HG03103 (cell line): ENCODE measurements around the gene RUNX1.

Experiments
- ATAC-seq: cut with Tn5 transposase; IDR thresholded peaks from one replicate; pipeline ENCODE4 v1.9.1; 2021; ENCODE audit warnings: low read depth; ENCODE audit not compliant: unreplicated experiment

RUNX1 gene

GRCh38 chr21:35037384-35037765 is 11.7 kb downstream of the RUNX1 start:
- ATAC-seq: no peak

DNA sequence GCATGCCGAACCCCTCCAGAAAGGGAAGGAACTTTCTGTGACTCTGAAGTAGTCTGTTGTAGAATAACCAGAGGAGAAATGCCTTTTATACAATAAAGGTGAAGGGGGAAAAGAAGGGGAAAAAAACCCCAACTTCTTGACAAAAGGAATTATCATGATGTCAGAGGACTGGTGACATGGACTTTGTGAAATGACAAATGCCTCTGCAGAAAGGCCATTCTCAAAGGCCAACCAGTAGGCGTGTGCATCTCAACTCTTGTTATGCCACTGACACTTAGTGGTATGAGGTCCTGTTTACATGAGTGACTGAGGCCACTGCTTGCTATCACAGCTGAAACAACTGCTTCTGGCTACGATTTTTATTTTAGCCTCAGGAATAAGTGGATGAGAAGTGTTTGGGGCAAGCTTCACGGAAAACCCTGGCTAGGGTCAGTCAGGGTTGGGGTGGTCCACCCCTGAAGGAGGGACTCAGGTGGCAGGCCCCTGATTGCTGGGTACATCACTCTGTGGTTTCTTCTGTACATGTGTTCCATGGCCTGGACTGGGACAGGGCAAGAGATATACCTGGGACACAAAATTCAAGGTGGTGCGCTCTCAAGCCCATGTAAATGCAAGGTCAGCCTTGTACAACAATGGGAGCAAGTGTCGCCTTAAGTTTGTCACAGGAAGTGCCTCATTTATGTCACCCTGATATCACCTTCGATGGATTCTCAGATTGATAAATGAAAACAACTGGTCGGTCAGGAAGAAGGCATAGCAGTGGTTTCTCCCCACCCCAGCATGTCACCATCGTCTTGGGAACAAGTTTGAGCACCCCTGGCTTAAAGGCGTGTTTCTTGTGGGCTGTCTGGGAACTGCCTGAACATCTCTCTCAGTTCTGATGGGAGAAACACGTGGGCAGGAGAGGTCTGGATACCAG is 12.4 kb downstream of the RUNX1 start:
- no peak for ATAC-seq

GRCh38 chr21:35035581-35035980 is 13.5 kb downstream of the RUNX1 start:
- no peak for ATAC-seq

GRCh38 chr21:35035116-35035515 is 14.0 kb downstream of the RUNX1 start:
- no peak for ATAC-seq

DNA sequence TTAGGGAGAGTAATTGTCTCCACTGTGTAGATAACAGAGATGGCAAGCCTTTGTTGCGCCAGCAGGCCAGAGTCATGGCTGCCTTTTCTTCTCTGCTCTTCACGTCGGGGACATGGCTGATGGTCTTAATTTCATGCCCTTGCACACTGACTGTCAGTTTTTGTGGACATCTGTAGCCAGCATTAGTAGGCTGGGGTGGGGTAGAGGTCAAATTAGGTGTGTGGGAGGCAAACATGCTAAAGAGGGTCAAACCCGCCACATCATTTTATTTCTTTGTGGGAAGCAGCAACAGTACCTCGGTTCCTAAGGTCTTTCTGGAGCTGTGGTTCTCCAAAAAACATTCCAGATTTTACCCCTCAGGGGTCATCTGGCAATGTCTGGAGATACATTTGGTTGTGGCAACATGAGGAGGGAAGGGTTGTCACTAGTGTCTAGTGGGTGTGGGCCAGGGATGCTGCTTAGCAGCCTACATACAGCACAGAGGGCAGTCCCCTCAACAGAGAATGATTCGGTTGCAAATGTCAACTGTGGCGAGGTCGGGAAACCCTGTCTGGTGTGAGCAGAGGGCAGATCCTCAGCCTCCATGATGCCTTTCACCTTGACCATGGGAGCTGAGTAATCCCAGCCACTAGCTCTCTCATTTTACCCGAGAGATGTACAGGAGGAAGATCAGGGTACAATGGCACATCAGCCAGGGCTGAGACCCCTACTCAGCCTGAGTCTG is 14.7 kb downstream of the RUNX1 start:
- no peak for ATAC-seq

DNA sequence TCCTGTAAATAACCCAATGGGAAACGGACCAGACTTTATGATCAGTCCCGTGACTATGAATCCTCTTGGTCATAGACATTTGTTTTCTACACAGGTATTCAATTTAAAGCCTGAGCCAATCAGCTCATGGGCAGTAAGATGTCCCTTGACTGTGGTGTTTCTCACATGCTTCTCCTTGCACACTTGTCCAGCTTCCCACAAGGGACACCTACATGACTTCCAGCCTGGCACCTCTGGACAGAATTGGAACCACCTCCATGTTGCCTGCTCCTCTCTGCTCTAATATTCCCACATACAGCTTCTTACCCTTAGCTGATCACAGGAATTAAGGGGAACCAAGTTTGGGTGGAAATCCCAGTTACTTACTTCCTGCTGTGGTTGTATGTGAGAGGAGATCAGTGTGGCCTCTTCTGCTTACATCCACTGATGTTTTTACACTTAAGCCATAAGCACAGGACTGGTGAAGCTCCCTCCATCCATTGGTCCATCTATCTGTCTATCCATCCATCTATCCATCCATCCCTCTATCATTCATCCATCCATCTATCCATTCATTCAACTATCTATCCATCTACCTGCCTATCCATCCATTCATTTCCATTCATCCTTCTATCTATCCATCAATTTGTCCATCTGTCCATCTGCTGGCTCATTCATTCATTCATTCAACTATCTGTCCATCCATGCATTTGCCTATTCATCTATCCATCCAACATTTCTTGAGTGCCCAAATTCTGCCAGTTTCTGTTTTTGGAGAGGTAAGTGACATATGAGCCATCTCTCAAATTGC is 16.4 kb downstream of the RUNX1 start:
- no peak for ATAC-seq

- ATAC-seq: no peak
Measured at GRCh38 chr21:35028451-35028978, 20.6 kb downstream of the RUNX1 start.

- no peak for ATAC-seq
Measured at GRCh38 chr21:35027563-35028450, 21.3 kb downstream of the RUNX1 start.

DNA sequence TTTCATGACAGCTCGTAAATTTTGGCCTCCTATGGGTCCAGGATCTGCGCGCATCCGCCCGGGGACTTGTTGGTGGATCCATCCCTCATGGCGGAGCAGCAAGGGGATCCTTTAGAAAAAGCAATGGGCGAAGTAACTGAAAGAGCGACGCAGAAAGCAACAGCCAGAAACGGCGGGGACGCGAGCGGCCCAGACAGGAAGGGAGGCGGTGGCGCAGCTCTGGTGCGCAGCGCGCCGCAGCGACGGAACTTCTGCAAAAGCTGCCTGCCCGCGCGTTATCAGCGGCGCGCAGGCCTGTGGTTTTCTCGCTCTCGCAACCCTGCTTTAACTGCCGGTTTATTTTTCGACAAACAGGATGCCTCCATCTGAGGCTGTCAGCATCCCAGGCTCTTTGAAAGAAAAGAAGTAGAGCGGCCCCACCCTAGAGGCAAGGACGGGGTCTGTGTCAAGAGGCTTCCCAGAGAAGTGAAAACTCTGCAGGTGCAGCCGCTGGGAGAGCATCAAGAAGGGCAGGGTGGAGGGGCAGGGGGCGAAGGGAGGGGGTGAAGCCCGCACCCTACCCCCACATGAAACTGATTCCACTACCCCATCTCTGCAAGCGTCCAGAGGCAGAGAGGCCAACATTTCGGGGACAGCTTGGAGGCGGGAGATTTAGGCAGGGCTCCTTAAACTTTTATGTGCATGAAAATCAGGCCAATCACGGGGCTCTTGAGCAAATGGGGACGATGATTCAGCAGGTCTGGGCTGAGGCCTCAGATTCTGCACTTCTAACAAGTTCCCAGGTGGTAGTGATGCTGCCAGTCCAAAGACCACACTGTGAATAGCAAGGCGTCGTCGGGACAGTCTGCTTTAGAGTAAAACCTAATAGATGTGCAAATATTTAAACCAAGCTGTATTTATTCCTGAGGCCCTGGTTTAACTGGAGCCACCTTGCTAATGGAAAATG is 22.2 kb downstream of the RUNX1 start:
- peak; percentile 88 for ATAC-seq

DNA sequence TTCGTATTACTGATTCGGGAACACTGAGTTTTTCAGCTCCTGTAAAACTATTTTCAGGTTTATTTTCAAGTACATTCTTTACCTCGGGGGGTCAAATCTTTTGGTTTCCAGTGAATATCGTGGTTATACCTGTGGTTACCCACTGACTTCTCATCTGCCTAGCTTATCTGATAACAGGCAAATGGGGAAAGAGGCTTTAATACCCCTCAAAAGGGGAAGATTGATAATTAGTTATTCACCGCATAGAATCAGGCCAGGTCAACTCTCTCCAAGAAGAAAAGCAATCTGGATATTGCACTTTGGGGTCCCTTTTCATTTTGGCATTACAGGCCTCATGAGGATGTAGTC is 23.0 kb downstream of the RUNX1 start:
- no peak for ATAC-seq

DNA sequence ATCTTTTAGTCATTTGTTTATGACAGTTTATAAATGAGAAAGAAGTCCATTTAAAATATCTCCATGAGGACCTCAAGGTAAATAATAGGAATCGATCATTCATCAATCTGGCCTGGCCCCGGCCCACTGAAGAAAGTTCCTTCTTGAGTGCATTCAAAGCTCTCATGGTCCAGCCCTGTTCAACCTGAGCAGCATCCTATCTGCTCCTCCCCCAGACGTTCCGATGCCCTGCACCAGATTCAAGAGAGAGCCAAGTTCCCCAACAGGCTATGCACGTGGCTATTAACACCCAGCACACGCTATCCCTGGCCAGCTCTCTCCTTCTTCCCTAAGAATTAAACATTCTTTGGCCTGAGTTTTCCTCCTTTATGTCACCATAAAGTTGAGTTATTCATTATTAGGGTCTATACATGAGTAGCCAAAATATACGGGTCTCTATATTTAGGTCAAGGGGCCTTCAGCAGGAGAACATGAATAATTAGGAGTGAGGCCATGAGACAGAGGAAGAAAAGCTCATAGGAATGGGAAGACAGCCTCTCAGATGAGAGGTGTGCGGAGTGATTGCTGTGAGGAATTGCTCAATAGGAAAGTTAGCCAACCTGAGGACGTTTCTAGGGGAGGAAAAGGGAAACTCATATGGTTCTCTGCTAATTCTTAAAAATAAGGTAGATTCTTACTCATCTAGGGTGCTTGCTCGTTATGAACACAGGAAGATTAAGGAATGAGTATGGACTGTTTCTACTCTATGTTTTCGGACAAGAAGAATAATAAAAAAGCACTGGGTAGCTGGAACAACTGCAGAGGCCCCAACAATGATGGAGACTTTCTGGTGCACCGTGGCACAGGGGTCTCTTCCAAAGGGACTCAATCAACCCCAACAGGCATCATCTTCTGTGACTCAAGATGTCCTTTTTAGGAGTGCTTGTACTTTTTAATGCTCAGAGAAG is 23.6 kb downstream of the RUNX1 start:
- no peak for ATAC-seq

- no peak for ATAC-seq
Measured at GRCh38 chr21:35024513-35024912, 24.6 kb downstream of the RUNX1 start.

DNA sequence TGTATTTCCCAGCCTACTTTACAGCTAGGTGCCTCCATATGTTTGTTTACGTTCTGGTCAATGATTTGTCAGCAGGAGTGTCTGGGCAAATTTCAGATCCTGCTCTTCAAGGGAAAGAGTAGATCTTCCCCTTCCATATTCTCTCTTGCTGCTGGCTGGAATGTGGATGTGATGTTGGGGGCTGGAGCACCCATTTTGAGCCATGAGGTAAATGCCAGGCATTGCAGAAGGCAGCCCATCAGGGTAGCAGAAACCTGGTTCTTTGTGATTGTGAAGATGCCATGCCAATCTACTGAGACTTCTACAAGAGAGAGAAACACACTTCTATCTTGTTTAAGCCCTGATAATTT is 25.1 kb downstream of the RUNX1 start:
- ATAC-seq: no peak

DNA sequence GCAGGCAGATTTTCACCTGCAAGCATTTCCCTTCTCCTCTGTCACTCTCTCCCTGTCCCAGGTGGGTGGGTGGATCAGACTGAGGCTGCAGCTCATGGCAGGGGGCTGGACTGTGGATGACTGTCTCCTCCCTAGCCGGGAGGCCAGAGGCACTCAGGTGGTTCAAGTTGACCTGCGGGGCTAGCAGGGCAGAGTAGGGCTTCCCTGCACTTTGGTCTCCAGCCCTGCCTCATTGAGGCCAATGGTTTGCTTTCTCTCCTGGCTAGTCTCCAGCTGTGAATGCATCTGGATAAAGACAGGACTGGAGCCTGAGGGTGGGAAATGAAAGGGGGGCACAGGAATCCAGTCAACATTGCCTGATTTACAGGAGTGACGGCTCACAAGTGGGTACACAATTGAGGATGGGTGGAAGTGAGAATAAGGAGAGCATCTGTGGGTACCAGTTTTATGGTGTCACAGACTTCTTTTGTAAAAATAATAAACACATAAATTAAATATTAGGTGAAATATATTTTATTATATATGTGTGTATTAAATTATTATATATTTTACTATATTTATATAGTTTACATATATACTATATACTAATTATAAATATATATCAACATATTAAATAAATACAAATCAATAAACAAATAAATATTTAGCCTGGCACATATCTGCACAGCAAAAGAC is 25.6 kb downstream of the RUNX1 start:
- no peak for ATAC-seq

DNA sequence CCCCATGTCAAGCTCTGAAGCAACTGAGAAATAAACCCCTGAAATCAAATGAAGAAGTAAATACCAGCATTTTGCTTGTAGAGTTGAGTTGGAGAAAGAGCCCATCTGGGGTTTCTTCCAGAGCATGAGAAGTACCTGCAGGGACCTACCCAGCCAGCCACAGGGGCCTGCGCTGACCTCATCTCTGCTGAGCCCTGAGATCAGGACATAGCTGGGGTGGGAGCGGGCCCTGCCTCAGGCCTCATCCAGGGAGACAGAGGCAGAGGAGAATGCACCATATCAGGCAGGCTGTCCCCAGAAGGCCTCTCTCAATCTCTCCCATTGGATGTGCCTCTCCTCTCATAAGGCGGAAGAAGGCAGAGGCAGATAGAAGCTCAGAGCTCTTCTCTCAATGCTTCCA is 27.6 kb downstream of the RUNX1 start:
- ATAC-seq: no peak

GRCh38 chr21:35020902-35021301 is 28.2 kb downstream of the RUNX1 start:
- ATAC-seq: no peak

- ATAC-seq: no peak
Measured at GRCh38 chr21:35020436-35020835, 28.7 kb downstream of the RUNX1 start.
